Sigmoid colon (tissue), 7 donors: ENCODE measurements around the gene C14orf180. TPM values are rescaled to one million over a fixed set of nuclear protein-coding genes. Genes with fewer than 3 reads are reported as not detected.

Source experiments
- DNase-seq: peaks from one replicate; pipeline ENCODE4 v3.0.0-alpha.2; 2019
- H3K27ac ChIP-seq, 4 donors: fragments of 200-600 bp; sonication (generic); one replicate each; pipeline ENCODE4 v1.5.1; 2016 to 2019; ENCODE audit warnings: mild to moderate bottlenecking in 1 of 4
- H3K27me3 ChIP-seq, 3 donors: fragments of 200-600 bp; sonication (generic); one replicate each; pipeline ENCODE4 v1.5.1; 2019; ENCODE audit warnings: mild to moderate bottlenecking in 1 of 3
- H3K36me3 ChIP-seq, 4 donors: fragments of 200-600 bp; sonication (generic); one replicate each; pipeline ENCODE4 v1.5.1; 2016 to 2019
- H3K4me1 ChIP-seq, 4 donors: fragments of 200-600 bp; sonication (generic); one replicate each; pipeline ENCODE4 v1.5.1; 2017 to 2019
- H3K4me3 ChIP-seq, 4 donors: fragments of 200-600 bp; sonication (generic); one replicate each; pipeline ENCODE4 v1.5.1; 2017 to 2019; ENCODE audit warnings: mild to moderate bottlenecking in 2 of 4, moderate library complexity in 1 of 4
- H3K9me3 ChIP-seq, 4 donors: fragments of 200-600 bp in 3 of 4; sonication (generic) in 3 of 4; one replicate each; pipeline versions ENCODE4 v1.5.1 to v1.6.1; 2013 to 2019
- EP300 ChIP-seq, 4 donors: sonication (generic); formaldehyde crosslinking; IDR thresholded peaks; one replicate each; pipeline ENCODE4 v1.6.1; 2017; ENCODE audit warnings: antibody characterized with exemption in 4 of 4
- POLR2A ChIP-seq, 2 donors: fragments of 450-650 bp; IDR thresholded peaks; one replicate each; pipeline ENCODE4 v1.6.1; 2016; ENCODE audit warnings: antibody characterized with exemption in 2 of 2, mild to moderate bottlenecking in 2 of 2, moderate library complexity in 2 of 2
- POLR2AphosphoS5 ChIP-seq, 4 donors: sonication (generic); formaldehyde crosslinking; IDR thresholded peaks; one replicate each; pipeline ENCODE4 v1.6.1; 2017; ENCODE audit warnings: antibody characterized with exemption in 4 of 4
- WGBS, 2 donors: extraction: QIAGEN DNeasy Blood & Tissue Kit; methylation state at CpG; one replicate each; pipeline ENCODE4 v1.1.7; 2013; 5-methylcytosine and 5-hydroxymethylcytosine counted together
- intact Hi-C: fragments of 100-400 bp; cut with DNase I; formaldehyde crosslinking; loops from one replicate; pipeline ENCODE4 v1.15.1; 2023
- polyA plus RNA-seq, 3 donors: library from polyadenylated mRNA; stranded (reverse); fragments of 200-250 nt; gene quantifications; one replicate each; pipeline ENCODE4 v1.2.3, GENCODE V29; 2013
- total RNA-seq, 4 donors: library from RNA; depleted of rRNA; stranded (reverse); fragments of >200 nt; gene quantifications; one replicate each; pipeline ENCODE4 v1.1.0, GENCODE V29; 2016
- TF ChIP-seq, protein P1 (sequence below), 4 experiments: fragments of 450-650 bp in 3 of 4; fragments of 200-600 bp in 1 of 4; IDR thresholded peaks; one replicate each; pipeline ENCODE4 v1.5.1; 2016 to 2019; ENCODE audit warnings: antibody characterized with exemption in 4 of 4, mild to moderate bottlenecking in 3 of 4, moderate library complexity in 2 of 4
- donor health status: healthy with polysubstance abuse.
- donor health status: Bipolar disorder and iron deficiency.
- donor health status: healthy.

Gene C14orf180
- total and polyA plus RNA-seq, 7 donors: 0.16 to 5.0 (median 0.58) TPM; not detected in 1

DNA sequence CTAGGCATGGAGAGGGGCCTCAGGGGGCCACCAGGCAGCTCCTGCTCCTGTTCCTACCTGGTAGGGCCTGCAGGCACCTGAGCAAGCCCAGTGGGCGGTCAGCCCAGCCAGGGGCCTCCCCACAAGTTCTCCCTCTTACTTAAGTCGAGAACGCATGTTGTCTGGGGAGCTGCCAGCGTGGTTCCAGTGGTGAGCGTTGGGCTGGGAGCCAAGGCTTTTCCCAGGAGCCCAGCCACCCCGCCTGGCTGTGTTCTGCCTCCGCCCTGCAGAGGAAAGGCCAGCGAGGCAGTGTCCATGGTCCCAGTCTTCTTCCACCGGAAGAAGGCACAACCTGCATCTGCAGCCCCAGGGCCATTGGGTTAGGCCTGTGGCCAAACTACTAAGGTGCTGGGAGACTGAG lies 1.4 kb downstream of the C14orf180 start:
- Histone ChIP-seq H3K4me1 (peaks cover 0 to 25% (median 5%) of the 10 kb centered on the region in 4 donors), H3K27ac (no peak overlapping the region), H3K9me3 (no peaks in the 10 kb centered on the region), H3K36me3 (no peaks in the 10 kb centered on the region), H3K4me3 (no peak overlapping the region), H3K27me3 (peaks cover 2 to 51% (median 18%) of the 10 kb centered on the region in 3 donors)
- intact Hi-C loops: no loop called here
- 24 to 71% methylated on average over 9 of the region's 9 CpGs for WGBS, 2 donors
- TF ChIP-seq POLR2AphosphoS5 (IDR thresholded peaks at IDR 0.05) (no peak), EP300 (IDR thresholded peaks at IDR 0.05) (no peak), POLR2A (IDR thresholded peaks at IDR 0.05) (no peak)
- TF ChIP-seq, protein P1, sequence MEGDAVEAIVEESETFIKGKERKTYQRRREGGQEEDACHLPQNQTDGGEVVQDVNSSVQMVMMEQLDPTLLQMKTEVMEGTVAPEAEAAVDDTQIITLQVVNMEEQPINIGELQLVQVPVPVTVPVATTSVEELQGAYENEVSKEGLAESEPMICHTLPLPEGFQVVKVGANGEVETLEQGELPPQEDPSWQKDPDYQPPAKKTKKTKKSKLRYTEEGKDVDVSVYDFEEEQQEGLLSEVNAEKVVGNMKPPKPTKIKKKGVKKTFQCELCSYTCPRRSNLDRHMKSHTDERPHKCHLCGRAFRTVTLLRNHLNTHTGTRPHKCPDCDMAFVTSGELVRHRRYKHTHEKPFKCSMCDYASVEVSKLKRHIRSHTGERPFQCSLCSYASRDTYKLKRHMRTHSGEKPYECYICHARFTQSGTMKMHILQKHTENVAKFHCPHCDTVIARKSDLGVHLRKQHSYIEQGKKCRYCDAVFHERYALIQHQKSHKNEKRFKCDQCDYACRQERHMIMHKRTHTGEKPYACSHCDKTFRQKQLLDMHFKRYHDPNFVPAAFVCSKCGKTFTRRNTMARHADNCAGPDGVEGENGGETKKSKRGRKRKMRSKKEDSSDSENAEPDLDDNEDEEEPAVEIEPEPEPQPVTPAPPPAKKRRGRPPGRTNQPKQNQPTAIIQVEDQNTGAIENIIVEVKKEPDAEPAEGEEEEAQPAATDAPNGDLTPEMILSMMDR (IDR thresholded peaks at IDR 0.05): no peak
- peak; percentile 72 for DNase-seq

DNA sequence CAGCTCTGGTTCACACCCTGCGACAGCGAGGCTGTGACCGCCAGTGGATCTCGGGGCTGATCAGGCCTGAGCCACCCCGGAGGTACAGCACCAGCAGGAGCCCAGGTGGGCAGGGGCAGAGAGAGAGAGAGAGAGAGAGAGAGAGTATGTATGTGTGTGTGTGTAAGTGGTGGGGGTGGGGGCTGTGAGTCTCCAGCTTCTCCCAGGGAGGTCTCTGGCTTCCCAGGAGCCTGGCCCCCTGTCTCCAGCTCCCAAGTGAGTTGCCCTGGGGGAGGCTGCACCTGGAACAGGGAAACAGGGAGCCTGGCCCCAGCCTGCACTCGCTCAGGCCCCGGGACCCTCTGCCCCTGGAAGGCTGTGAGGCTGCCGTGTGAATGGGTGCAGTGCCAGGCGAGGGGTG lies 2.0 kb downstream of the C14orf180 start:
- intact Hi-C loops: no loop called here
- Histone ChIP-seq H3K9me3 (no peaks in the 10 kb centered on the region), H3K27ac (no peak overlapping the region), H3K4me3 (no peak overlapping the region), H3K27me3 (peaks cover 2 to 46% (median 12%) of the 10 kb centered on the region in 3 donors), H3K36me3 (no peaks in the 10 kb centered on the region), H3K4me1 (peaks cover 0 to 25% (median 5%) of the 10 kb centered on the region in 4 donors)
- TF ChIP-seq EP300 (IDR thresholded peaks at IDR 0.05): no peak
- WGBS, 2 donors: 82 to 88% methylated on average over 9 of the region's 9 CpGs
- DNase-seq: no peak

- Histone ChIP-seq H3K4me1 (peaks cover 0 to 25% (median 5%) of the 10 kb centered on the region in 4 donors), H3K27ac (no peak overlapping the region), H3K4me3 (no peak overlapping the region), H3K9me3 (no peaks in the 10 kb centered on the region), H3K36me3 (no peaks in the 10 kb centered on the region), H3K27me3 (peaks cover 0 to 41% (median 9%) of the 10 kb centered on the region in 3 donors)
- TF ChIP-seq POLR2A (IDR thresholded peaks at IDR 0.05) (no peak), POLR2AphosphoS5 (IDR thresholded peaks at IDR 0.05) (no peak)
- TF ChIP-seq, protein P1 (IDR thresholded peaks at IDR 0.05): no peak
- intact Hi-C loops: no loop called here
- WGBS, 2 donors: 68 to 78% methylated on average over 20 of the region's 20 CpGs
- DNase-seq: no peak
Observed at GRCh38 chr14:104582005-104582404, 2.4 kb downstream of the C14orf180 start.

DNA sequence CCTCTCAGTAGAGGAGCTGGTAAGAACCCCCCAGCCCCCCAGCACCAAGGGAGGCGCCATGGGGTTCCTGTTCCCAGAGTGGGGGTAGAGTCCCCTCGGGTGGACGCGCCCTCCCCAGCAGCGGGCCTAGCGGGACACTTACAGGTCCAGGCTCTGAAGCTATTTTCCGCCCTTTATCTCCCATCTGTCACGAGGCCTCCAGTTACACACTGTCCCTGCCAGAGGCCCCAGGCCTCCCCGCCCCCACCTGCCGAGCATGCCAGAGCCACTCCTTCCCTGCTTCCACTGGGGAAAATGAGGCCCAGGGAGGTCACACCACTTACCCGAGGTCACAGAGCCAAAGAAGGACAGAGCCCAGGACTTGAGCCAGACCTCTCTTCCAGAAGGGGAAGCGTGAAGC lies 3.1 kb downstream of the C14orf180 start:
- WGBS, 2 donors: 46 to 58% methylated on average over 12 of the region's 12 CpGs
- Histone ChIP-seq H3K36me3 (no peaks in the 10 kb centered on the region), H3K27me3 (peaks cover 0 to 35% (median 9%) of the 10 kb centered on the region in 3 donors), H3K9me3 (no peaks in the 10 kb centered on the region), H3K4me3 (no peak overlapping the region), H3K27ac (no peak overlapping the region), H3K4me1 (peaks cover 0 to 25% (median 5%) of the 10 kb centered on the region in 4 donors)
- TF ChIP-seq, protein P1 (IDR thresholded peaks at IDR 0.05): no peak
- peak in 1 of 4 donors; percentile 13 for TF ChIP-seq POLR2AphosphoS5 (IDR thresholded peaks at IDR 0.05)
- intact Hi-C loops: no loop called here
- DNase-seq: no peak

DNA sequence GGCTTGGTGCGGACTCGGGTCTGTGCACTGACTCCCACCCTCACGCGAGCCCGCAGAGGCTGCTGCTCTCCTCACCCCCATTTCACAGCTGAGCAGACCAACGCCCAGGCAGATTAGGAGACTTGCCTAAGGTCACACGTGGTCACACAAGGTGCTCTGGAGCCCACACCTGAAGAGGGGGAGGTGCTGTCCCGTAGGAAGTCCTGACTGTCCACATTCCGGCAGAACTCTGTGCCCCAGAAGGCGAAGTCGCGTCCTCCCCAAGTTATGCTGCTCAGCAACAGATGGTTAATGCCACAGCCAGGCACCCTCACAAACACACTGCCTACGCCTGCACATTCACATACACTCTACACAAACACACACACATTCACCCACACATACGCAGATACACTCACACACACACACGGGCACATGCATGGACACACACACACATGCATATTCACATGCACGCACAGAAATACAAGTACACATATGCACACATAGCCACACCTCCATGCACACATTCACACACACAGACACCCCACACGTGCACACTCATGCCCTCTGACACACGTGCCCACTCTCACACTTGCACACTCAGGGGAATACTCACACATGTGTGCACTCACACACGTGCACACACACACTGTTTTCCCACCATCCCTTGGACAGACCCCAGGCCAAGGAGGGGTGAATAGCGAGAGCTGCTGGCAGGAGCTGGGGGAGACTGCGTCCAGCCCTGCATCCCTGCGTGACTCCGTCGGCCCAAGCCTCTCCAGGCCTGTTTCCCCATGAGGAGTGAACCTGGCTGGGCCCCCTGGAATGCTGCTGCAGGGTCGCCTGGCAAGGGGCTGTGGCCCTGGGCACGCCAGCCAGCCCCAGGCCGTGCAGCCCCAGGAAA lies 4.1 kb downstream of the C14orf180 start:
- peaks cover 0 to 25% (median 5%) of the 10 kb centered on the region in 4 donors for H3K4me1 ChIP-seq
- peaks cover 0 to 27% (median 7%) of the 10 kb centered on the region in 3 donors for H3K27me3 ChIP-seq
- WGBS, 2 donors: 77 to 79% methylated on average over 27 of the region's 27 CpGs
- H3K27ac ChIP-seq: no peak overlapping the region
- H3K9me3 ChIP-seq: no peaks in the 10 kb centered on the region
- TF ChIP-seq EP300 (IDR thresholded peaks at IDR 0.05): no peak
- TF ChIP-seq POLR2A (IDR thresholded peaks at IDR 0.05): no peak
- no peak for TF ChIP-seq POLR2AphosphoS5 (IDR thresholded peaks at IDR 0.05)
- TF ChIP-seq, protein P1 (IDR thresholded peaks at IDR 0.05): no peak
- H3K4me3 ChIP-seq: no peak overlapping the region
- no peaks in the 10 kb centered on the region for H3K36me3 ChIP-seq
- no peak for DNase-seq
- intact Hi-C loops: no loop called here
